Peyer's patch (tissue), 4 donors: Measurements from ENCODE around the gene GOLT1B.

Experiments
- CTCF ChIP-seq, 6 experiments: fragments of 450-650 bp in 4 of 6; fragments of 200-600 bp in 2 of 6; sonication (generic) in 1 of 6; IDR thresholded peaks; one replicate each; pipeline ENCODE4 v1.5.1; 2017 to 2019; ENCODE audit warnings: antibody characterized with exemption in 6 of 6, mild to moderate bottlenecking in 3 of 6, moderate library complexity in 1 of 6
- POLR2A ChIP-seq, 2 donors: fragments of 450-650 bp; IDR thresholded peaks; one replicate each; pipeline ENCODE4 v1.5.1; 2017; ENCODE audit warnings: antibody characterized with exemption in 2 of 2, mild to moderate bottlenecking in 2 of 2, moderate library complexity in 2 of 2

- TF ChIP-seq CTCF (IDR thresholded peaks at IDR 0.05) (no peak), POLR2A (IDR thresholded peaks at IDR 0.05) (no peak)
Measured at GRCh38 chr12:21541773-21542172, 40.2 kb downstream of the GOLT1B start.
